ENCODE results near the gene EYS.
"Not testable (repeated sequence)": the region's sequence is repeated elsewhere in the genome, so short reads cannot be mapped to it uniquely, and the experiment has no call there.

Gene EYS

GRCh38 chr6:65631711-65632110, 75.3 kb downstream of the EYS start:
- no peak for DNase-seq

DNA sequence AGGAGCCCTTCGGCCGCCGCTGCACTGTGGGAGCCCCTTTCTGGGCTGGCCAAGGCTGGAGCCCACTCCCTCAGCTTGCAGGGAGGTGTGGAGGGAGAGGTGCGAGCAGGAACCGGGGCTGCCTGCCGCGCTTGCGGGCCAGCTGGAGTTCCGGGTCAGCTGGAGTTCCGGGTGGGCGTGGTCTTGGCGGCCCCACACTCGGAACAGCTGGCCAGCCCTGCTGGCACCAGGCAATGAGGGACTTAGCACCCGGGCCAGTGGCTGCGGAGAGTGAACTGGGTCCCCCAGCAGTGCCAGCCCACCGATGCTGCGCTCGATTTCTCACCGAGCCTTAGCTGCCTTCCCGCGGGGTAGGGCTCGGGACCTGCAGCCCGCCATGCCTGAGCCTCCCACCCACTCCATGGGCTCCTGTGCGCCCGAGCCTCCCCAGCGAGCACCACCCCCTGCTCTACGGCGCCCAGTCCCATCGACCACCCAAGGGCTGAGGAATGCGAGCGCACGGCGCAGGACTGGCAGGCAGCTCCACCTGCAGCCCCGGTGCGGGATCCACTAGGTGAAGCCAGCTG, 79.5 kb downstream of the EYS start:
- DNase-seq, result not testable (repeated sequence)

GRCh38 chr6:65627015-65627414, 80.0 kb downstream of the EYS start:
- no peak for DNase-seq

DNA sequence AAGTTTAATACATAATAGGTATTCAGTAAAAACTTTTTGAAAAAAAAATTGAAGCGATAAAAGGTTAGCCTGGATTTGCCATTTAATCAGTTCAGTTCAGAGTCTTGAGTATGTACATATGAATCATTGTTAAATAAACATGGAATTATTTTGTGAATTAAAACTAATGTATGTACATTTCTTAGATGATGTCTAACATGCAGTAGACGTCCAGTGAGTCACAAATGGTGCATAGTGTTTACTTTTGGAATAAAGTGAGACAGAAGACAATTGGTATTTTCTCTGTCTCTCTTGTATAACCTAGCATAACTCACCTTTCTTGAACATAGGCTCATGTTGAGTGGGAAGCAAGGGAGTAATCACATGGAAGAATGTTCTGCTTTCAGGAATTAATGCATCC, 83.5 kb downstream of the EYS start:
- DNase-seq, result no peak

- no peak for DNase-seq
Observed at GRCh38 chr6:65610746-65611145, 96.3 kb downstream of the EYS start.

GRCh38 chr6:65595540-65595939, 111.5 kb downstream of the EYS start:
- DNase-seq, result no peak

GRCh38 chr6:65570340-65570739, 136.7 kb downstream of the EYS start:
- no peak for DNase-seq

DNA sequence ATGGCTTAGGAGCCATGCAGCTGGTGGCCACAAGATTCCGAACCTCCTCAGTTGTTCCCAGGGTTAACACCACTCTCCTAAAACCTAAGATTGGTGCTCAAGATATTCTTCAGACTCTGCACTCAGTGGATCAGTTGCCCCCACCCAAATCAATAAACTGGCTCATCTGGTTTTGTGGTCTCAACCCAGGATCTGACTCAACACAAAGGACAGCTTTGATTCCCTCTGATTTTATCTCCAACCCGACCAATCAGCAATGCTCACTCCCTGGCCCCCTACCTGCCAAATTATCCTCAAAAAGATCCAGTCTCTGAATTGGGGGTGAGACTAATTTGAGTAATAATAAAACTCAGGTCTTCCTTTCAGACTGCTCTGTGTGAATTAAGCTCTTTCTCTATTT, 137.5 kb downstream of the EYS start:
- DNase-seq, result no peak

GRCh38 chr6:65569056-65569455, 138.0 kb downstream of the EYS start:
- not testable (repeated sequence) for DNase-seq

DNA sequence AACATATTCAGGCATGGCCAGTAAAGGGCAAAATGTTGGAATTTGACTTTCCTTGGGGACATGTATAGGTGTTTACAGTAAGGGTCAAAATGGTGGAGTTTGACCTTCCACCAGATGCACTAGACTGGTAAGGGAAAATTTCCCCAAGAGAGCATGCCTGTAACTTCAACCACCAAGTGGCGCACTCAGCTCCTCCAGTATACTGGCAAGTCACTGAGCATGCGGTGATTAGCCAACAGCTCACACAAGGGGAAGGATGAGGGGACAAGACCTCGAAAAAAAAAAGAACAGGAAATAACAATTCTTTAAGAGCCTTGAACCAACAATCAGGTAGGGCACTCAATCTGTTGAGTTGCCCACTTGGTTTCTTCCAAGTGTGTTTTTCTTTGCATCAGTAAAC, 140.9 kb downstream of the EYS start:
- DNase-seq, result no peak

- DNase-seq, result no peak
Observed at GRCh38 chr6:65558071-65558470, 149.0 kb downstream of the EYS start.

- DNase-seq, result no peak
Observed at GRCh38 chr6:65557224-65557623, 149.8 kb downstream of the EYS start.

DNA sequence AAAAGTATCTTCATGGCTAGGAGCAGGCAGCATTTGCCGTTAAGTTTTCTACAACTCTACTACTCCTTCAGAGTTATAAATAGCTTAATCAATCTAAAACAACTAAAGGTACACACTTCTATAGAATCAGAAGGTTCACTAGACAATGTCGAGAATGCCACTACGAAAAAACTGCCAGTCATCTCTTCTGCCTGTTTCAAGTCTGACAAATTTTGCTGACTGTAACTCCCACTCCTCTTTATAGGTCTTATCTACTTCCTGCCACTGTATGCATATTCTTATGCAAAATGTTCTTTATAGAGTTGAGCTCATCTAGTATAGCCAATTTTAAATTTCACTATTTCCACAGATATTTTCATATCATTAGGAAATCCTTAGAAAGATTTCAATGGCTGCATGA, 160.1 kb downstream of the EYS start:
- DNase-seq, result no peak

DNA sequence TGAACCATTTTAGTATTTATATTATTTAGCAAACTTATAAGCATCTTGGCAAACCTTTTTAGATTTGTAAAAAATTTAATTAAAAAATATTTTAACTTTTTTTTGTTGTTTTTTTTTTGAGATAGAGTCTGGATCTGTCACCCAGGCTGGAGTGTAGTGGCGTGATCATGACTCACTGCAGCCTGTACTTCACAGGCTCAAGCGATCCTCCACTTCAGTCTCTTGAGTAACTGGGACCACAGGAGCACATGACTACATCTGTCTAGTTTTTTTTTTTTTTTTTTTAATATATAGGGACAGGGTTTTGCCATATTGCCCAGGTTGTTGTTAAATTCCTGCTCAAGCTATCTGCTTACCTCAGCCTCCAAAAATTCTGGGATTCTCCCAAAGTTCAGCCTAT, 161.1 kb downstream of the EYS start:
- DNase-seq, result no peak

DNA sequence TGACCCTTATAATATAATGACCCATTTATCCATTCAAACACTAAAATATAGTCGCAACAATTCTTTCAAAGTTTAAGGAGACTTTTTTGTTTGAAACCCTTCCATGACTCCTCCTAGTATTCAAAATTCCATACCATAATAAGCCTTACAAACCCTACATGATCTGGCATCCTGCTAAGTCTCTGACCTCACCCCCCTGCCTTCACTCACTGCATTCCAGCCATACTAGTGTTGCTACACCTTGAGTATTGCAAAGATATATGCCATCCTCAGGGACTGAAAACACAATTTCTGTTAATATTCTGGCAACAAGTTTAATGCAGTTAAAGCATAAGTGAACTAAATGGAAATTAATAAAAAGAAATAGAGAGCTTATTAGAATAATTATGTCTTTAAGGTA, 168.4 kb downstream of the EYS start:
- no peak for DNase-seq

DNA sequence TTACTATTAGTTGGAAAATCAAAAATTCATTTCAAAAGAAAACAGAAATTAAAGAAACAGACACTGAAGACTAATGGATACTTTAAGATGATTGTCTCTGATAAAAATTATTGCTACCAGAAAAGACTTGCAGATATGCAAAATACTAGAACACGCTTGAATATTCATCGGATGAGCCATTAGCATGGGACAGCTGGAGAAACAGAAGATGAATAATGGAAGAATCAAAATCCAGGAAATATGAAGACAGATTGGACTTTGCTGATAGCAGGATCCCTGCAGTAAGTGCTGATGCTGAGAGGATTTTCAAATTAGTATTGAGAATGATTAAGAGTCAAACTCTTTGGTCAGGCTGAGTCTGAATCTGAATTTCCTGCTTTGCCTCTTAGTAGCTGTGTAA, 169.4 kb downstream of the EYS start:
- DNase-seq, result no peak

DNA sequence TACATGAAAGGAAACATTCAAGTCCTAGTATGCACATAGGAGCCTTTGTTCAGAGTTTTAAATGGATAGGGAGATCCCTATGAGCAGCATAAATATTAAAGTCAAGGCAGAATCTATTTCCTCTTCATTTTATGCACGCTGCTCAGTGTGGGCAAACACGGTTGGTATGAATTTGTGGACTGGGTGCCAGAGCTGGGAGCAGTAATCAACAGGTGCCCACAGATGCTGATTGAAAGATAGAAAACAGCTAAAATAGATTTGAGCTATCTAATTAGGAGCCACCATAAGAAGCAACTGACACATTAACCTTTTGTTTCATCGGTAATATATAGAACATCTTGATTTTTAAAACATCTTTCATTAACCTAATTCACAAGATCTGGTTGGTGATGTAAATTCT, 175.5 kb downstream of the EYS start:
- DNase-seq, result no peak

- DNase-seq, result no peak
Observed at GRCh38 chr6:65524232-65524631, 182.8 kb downstream of the EYS start.

- no peak for DNase-seq
Observed at GRCh38 chr6:65505736-65506135, 201.3 kb downstream of the EYS start.

DNA sequence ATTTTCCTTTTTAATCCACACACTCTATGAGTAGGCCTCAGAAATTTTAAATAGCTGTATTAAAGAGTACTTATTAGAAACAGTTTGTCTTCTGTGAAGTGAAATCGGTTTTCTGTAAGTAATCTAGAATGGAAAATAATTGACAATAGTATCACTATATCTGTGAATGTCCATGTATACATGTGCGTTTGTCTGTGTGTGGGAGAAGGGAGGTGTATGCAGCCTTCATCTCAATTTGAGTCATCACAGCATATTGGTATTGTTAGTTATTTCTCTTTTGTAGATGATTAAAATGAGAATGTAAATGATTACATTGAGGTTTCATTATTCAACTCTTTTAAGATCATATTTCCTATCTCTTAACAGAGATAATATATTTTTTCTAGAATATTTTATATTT, 206.0 kb downstream of the EYS start:
- no peak for DNase-seq

DNA sequence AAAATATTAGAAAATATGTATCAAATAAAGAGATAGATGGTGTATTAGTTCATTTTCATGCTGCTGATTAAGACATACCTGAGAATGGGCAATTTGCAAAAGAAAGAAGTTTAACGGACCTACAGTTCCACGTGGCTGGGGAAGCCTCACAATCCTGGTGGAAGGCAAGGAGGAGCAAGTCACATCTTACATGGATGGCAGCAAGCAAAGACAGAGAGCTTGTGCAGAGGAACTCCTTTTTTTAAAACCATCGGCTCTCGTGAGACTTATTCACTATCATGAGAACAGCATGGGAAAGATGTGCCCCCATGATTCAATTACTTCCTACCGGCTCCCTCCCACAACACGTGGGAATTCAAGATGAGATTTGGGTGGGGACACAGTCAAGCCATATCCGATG, 223.4 kb downstream of the EYS start:
- DNase-seq, result not testable (repeated sequence)

DNA sequence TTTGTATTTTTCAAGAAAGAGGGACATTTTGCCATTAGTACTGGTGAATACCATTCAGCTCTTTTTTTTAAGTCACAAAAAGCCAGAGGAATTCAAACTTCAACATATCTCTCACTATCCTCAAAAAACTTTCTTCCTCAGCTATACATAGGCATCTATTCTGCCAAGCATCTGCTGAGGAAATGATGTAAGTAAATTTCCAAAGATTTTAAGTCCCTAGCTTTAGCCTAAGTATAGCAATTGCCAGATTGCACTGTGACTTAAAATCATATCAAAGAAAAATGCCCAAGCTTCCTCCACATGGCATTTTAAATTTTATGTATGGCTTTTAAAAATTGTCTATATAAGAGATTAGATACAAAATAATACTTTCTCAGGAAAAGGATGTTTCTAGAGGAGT, 237.4 kb downstream of the EYS start:
- no peak for DNase-seq

DNA sequence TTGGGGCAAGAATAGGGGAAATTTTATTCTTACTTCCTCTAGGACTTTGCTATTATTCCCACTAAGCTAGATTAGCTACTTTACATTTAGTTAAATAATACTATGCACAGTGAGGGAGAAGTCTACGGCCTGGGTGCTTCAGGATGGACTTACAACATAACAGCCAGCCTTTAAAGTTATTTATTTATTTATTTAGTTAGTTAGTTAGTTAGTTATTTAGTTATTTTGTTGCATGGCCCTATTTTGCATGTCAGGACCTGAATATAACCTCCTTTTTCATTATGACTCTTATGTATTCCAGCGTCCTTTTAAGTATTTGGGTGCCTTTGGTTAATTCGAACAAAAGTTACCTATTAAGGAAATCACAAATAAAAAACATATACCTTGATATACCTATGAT, 238.7 kb downstream of the EYS start:
- no peak for DNase-seq

GRCh38 chr6:65461121-65461520, 245.9 kb downstream of the EYS start:
- DNase-seq, result no peak

- DNase-seq, result no peak
Observed at GRCh38 chr6:65452333-65452732, 254.7 kb downstream of the EYS start.

- DNase-seq, result no peak
Observed at GRCh38 chr6:65450451-65450850, 256.6 kb downstream of the EYS start.
